Activated T-cell treated with anti-CD3 and anti-CD28 coated beads for 48 hours (primary cell): ENCODE results near the gene ELP4.

Source experiments
- DNase-seq: peaks from one replicate; pipeline ENCODE4 v3.0.0-alpha.2; 2020; ENCODE audit warnings: low read depth

Gene ELP4

GRCh38 chr11:31780078-31780477 is 270.5 kb downstream of the ELP4 start:
- DNase-seq = no peak

- DNase-seq = no peak
These were observed 271.0 kb downstream of the ELP4 start for GRCh38 chr11:31780480-31780971.

GRCh38 chr11:31782257-31782656 is 272.7 kb downstream of the ELP4 start:
- DNase-seq = no peak

GRCh38 chr11:31783252-31783651 is 273.7 kb downstream of the ELP4 start:
- no peak for DNase-seq

- DNase-seq = no peak
These were observed 275.0 kb downstream of the ELP4 start for GRCh38 chr11:31784611-31785010.

- DNase-seq = no peak
These were observed 277.6 kb downstream of the ELP4 start for GRCh38 chr11:31786996-31787685.

GRCh38 chr11:31788085-31788484 is 278.5 kb downstream of the ELP4 start:
- DNase-seq = no peak

- DNase-seq = no peak
These were observed 281.1 kb downstream of the ELP4 start for GRCh38 chr11:31790649-31791048.

GRCh38 chr11:31792036-31792435 is 282.5 kb downstream of the ELP4 start:
- DNase-seq = no peak

GRCh38 chr11:31792456-31792855 is 282.9 kb downstream of the ELP4 start:
- DNase-seq = no peak

- no peak for DNase-seq
These were observed 283.7 kb downstream of the ELP4 start for GRCh38 chr11:31793264-31793663.

- no peak for DNase-seq
These were observed 285.0 kb downstream of the ELP4 start for GRCh38 chr11:31794548-31794947.

GRCh38 chr11:31795706-31796498 is 286.3 kb downstream of the ELP4 start:
- no peak for DNase-seq

GRCh38 chr11:31796499-31797189 is 287.1 kb downstream of the ELP4 start:
- no peak for DNase-seq

- DNase-seq = no peak
These were observed 287.9 kb downstream of the ELP4 start for GRCh38 chr11:31797190-31798056.

- DNase-seq = no peak
These were observed 288.5 kb downstream of the ELP4 start for GRCh38 chr11:31798057-31798553.

GRCh38 chr11:31798554-31799434 is 289.2 kb downstream of the ELP4 start:
- no peak for DNase-seq

- no peak for DNase-seq
These were observed 290.1 kb downstream of the ELP4 start for GRCh38 chr11:31799435-31800397.
